HG02588 (cell line): ENCODE measurements around the gene NPHP4.

Experiments used
- ATAC-seq: cut with Tn5 transposase; IDR thresholded peaks from one replicate; pipeline ENCODE4 v1.9.1; 2021; ENCODE audit warnings: mild to moderate bottlenecking, moderate library complexity; ENCODE audit not compliant: unreplicated experiment

NPHP4 gene

DNA sequence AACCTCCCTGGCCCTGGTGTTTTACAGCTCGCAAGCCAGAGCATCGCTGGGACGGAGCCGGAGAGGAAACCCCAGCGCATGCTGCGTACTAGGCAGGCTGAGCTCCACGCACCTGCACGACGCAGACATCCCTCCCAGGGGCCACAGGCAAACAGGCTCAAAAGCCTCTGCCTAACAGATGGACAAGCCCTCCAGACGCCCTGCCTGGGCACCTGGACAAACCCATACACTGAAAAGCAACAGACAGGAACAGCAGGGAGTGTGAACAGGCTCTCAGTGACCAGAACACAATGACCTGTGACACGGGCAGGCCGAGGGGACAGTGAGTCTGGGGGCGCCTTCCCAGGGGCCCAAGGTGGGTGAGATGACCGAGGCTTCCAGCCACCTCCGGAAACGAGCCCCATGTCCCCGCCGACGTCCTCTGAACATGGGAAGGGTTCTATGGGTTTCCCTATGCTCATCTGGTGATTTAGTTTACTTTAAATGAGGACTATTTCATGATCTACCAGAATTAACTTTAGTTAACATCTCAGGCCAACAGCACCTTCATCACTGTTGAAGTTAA lies 40.3 kb downstream of the NPHP4 start:
- ATAC-seq: no peak

DNA sequence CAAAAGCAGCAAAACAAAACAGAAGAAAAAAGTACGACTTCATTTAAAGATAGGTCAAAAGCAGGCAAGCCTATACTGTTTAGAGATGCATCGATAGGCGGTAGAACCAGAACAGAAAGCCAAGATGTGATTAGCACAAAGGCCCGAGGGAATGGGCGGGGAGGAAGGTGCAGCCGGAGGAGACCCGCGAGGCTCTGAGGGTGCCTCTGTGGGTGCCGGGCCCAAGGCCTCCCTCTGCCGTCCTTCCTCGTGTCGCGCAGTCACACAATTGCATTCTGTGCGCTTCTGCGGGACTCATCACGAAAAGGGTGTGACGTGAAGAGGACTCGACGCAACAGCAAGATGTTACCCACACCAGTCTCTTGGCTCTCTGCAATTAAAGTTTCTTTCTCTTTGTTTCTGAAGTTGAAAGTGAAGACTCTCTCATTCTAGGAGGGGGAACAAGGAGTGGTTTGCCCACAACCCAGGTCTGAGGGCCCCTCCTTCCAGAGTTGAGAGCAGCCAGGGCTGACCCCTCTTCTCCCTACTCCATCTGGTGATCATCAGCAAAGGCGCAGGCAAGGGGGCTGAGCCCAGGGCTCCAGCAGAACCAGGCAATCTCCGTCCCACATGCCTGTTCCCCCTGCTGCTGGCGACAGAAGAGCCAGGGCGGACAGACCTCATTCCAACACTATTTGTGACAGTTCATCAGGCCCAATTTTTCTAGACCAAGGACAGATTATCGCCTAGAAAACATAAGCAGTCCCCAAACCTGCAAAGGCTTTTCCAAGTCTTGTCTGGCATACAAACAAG lies 41.0 kb downstream of the NPHP4 start:
- no peak for ATAC-seq

DNA sequence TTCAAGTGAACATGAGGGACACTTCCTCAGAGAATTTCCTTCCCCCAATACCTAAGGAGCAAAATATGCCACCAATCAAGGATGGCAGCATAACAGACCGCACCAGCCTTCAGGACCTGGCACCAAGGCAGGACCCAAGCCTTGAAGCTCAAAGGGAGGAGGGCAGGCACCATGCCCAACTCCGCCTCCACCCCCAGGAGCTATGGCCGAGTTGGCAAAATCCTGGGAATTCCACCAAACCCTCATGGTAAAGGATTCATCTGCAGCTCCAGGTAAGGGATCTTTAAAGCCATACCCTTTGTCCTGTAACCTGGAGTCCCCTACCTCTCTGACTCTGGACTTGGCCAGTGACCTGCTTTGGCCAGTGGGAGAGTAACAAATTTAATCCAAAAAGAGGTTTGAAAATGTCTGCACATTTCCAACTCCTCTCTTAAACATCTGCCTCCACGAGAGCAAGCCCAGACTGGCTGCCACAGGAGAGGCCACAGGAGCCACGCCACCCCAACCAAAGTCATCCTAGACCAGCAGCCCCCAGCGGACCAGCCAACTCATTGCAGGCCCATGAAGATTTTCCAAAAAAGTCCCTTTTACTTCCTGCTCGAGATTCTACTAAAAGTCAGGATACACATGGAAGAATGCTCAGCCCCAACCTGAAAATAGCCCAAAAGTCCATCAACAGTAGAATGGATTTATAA lies 41.9 kb downstream of the NPHP4 start:
- ATAC-seq: no peak

DNA sequence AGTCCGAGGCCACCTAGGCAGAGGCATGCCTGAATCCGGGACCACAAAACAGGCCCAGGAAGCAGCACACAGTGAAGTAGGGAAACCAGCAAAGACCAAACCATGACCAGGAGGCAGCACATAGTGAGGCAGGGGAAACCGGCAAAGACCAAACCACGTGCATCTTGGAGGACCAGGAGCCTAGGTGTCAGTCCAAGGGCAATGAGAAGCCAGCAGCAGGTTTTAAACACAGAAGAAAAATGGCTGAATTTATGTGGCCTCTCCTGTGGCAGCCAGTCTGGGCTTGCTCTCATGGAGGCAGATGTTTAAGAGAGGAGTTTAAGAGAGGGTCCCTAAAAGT lies 42.5 kb downstream of the NPHP4 start:
- no peak for ATAC-seq

DNA sequence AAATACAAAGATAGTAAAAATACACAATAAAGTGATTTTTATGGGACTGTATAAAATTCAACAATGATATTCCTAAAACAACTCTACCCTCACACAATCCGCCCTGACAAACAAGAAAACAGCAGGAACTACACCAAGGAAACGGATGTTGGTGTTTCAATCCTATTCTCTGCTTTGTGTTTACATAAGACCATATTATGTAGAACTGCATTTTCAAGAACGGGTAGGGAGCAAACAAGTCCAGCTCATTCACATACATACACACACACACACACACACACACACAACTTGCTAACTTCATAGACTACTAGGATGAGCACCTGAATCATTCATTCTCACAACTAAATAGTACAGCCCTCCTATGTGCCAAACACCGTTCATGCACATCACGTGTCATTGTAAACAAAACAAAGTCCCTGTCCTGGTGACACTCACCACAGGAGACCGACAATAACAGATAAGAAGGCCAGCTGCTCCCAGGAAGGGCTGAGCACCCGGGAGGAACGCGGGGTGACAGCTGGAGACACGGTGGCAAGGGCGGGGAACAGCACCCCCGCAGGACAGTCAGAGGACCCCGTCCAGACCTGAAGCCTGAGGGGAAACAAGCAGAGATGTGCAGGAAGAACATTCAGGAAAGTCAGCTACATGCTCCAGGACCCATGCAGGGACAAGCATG lies 43.0 kb downstream of the NPHP4 start:
- no peak for ATAC-seq

DNA sequence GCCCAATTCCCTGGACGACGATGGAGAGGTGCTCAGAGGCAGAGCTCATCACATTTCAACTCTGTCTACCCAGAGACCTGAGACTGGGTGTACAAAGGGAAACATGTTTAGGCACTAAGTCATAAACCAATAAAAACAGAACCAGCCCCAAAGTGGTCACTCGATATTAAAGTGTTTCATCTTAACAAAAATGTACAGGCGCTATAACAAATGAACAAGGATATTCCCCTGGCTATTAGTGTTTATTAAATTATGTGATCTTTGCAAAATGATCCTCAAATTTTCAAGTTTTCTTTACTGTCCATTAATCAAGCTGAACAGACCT lies 43.6 kb downstream of the NPHP4 start:
- ATAC-seq: no peak

DNA sequence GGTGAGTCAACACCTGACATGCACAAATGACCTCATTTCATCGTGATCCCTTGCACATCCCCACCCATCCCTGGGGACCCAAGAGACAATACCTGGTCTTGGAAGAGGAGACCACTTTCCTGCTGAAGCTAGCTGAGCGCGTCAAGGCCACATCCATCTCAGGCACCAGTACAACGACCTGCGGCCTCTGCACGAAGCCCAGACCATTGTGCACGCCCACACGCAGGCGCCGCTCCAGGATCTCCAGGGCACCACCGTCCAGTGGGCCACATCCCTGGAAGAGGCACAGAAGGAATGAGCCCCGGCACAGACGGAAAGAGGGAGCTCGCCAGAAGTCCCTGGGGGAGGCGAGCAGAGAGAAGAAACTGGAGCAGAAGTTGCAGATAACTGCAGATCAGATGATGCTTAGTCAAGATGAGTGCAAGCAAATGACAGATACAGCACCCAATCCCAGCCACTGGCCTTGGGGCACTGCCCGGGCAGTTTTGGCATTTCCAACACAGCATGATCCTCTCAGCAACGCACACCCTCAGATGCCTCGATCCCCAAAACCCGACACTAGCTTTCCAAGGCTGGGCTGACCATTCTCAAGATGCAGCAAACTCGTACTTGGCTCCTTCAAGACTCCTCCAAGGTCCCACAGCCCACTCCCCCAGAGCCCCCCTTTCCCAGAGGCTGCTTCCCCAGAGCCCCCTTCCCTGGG lies 44.1 kb downstream of the NPHP4 start:
- ATAC-seq: no peak

DNA sequence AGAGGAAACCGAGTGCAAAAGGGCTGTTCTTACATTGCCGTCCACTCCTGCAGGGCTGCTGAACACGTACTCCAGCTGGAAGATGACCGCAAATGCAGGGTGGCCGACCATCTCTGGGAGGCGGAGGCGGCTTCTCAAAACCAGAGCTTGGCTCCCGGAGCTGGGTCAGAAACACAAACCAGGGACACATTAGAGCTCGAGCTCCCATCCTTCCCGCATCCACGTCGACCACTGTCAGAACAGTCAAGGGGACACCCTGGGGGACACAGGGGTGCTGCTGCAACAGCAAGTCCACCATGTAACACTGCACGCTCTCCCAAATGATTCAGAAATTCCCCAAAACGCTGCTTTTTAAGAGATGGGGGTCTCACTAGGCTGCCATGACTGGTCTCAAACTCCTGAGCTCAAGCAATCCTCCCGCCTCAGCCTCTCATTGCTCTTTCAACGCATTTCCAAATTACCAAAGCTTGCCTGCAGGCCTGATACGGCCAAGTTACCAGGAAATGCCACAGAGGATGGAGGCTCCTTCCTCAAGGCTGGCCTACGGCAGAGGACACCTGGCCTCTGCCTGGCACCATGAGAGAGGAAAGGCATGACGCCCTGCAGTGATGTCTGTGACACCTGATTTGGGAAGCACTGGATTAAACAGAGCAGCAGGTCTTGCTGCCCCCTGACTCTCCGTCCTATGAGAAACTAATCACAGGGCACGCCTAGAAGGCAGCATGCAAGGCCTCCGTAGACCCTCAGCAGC lies 45.0 kb downstream of the NPHP4 start:
- ATAC-seq: no peak

DNA sequence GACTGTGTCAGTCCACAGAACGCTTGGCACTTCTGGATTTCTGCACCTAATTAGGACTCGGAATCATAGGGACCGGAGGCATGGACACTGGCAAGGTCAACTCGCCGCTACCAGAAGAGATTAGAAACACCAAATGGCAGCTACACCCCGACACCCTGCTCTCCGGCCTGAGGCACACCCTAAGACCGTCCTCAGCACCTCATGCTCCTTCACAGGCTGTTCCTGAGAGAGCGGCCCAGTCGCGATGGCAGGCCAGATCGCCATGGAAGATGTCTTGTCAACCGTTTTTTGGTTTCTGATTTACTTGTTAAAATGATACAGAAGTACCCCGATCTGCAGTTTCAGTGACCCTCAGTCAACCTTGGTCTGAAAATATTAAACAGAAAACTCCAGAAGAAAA lies 46.8 kb downstream of the NPHP4 start:
- no peak for ATAC-seq

DNA sequence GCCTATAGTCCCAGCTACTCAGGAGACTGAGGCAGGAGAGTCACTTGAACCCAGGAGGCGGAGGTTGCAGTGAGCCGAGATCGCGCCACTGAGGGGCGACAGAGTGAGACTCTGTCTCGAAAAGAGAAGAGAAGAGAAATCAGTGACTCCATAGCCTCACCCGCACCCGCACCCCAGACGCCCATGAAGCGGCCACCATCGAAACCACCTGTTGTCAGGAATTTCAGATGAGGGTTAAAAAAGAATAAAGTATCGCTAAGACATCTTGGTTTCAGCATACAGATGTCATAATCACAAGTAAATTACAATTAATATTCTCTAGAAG lies 47.4 kb downstream of the NPHP4 start:
- ATAC-seq: no peak

DNA sequence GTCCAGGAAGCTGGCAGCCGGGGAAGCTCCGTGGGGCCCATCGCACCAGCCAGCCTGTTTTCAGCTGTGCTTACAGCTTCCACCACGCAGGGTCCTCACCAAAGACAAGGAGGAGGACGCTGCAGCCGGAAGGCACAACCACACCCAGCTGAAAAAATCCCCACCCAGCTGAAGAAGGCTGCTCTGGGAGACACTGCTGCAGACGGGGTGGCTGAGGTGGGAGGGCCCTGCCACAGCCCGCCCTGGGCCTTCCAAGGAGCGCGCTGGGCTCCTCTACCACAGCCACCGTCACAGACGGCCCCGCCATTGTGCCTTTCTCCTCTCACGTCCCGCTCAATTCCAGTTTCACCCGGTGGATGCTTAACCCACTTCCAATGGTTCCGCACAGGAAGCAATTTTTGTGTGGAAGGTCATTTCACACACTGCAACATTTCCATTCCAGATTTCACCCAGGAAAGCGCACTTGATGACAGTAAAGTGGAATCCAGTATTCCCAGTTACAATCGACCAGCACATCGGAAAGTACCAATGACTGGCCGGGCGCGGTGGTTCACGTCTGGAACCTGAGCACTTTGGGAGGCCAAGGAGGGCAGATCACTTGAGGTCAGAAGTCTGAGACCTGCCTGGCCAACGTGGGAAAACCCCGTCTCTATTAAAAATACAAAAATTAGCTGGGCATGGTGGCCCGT lies 47.9 kb downstream of the NPHP4 start:
- no peak for ATAC-seq

DNA sequence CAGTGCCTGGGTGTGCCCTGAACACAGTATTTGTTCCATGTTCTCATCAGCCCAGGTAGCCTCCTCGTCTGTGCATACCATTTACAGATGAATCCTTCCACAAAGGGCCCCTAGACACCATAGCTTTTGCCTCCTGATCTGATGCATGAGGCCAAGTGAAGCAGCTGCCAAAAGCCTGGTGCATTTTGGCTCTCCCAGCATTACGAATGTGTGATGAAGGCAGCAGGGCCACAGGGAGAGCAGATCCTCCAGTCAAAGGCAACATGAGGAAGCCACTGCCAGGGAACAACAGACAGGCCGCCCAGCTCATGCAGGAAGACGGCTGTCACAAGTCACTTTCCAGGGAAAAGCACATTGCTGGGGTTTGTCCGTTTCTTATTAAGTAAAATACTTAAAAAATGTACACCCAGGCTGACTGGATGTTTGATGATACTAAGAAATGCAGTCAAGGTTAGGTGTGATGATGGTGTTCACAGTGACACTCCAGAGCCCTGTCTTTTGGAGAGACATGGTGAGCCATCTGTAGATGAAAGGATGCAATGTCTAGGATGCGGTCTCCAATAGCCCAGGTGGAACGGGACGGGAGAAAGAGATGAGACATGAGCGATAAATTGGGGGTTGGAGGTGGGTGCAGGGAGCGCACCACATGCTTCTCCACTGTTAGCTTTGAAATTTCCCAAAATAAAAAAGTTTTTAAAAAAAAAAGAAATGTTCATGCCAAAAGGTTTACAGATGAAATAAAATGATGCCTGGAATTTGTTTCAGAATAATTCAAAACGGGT lies 48.7 kb downstream of the NPHP4 start:
- no peak for ATAC-seq

DNA sequence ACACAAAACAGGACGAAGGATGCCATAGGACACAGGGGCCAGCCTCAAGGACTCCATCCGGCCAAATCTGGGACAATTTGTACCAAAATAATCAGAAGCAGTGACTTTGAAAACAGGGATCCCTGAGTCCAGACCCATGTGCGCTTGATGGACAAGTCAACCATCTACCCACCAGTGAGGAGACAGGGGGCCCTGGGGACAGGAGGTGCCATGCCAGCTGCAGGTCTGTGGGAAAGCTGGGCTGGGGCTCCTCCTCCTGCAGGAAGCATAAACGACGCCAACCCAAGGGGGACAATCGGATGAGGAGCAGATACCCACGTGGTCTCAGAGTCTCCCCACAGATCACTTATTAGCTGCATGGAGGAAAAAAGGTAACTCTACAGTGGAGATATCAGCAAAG lies 50.6 kb downstream of the NPHP4 start:
- no peak for ATAC-seq

DNA sequence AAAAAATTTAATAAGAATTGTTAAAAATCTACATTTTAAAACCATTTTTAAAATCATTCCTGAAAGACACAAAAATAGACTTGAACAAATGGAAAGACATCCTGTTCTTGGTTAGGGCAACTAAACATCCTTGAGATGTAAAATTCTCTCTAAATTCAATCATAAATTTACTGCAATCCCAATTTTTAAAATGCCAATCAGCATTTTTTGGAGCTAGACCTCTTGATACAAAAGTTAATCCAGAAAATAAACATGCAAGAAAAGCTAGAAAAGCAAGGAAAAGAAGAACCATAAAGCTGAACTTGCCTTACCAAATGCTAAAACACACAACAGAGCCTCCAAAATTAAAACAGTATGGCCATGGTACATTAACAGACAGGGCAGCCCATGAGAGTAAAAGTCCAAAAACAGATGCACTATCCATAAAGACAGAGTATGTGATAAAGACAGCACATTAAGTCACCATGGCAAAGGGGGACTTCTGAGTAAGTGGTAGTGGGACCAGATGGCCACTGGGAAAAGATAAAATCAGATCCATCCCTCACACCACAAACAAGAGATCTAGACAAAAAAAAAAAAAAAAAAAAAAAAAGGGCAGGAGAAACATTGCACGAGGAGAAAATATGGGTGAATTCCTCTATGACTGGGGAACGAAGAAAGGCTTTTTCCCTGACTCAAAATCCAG lies 51.4 kb downstream of the NPHP4 start:
- no peak for ATAC-seq

DNA sequence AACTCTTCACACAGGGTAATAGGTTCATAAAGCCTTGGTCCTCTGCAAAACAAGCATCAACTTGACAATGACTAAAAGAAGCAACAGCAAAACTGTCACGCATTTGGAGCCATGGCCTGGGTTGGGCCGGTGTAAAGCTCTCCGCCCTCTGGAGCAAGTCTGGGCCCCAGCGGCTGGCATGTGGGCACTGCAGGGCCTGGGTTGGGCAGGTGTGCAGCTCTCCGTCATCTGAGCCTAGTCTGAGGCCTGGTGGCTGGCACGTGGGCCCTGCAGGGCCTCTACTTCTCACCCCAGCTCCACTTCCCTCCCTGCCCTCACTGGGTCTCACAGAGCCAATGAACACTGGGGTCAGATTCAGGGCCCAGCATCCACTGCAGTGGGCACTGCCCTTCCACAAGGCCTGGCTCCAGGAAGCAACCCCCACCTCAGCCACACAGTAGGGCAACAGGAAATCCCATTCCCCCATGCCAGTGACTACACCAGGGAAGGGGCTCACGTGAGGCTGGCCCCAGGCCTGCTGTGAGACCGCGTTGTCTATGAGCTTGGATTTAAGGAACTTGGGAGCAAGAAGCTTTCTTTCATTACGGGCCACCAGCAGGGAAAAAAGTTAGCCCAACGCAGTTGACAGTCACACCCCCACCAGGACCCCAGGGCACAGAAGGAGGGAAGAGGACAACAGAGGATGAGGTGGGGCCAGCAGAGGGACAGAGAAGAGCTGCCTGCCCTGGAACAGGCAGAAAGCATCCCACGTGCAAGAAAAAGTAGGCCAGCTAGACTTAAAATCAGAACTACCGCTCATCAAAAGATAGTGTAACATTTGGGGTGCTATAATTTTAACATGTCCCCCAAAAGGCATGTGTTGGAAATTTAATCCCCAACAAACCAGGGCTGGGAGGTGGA lies 52.7 kb downstream of the NPHP4 start:
- ATAC-seq: no peak

DNA sequence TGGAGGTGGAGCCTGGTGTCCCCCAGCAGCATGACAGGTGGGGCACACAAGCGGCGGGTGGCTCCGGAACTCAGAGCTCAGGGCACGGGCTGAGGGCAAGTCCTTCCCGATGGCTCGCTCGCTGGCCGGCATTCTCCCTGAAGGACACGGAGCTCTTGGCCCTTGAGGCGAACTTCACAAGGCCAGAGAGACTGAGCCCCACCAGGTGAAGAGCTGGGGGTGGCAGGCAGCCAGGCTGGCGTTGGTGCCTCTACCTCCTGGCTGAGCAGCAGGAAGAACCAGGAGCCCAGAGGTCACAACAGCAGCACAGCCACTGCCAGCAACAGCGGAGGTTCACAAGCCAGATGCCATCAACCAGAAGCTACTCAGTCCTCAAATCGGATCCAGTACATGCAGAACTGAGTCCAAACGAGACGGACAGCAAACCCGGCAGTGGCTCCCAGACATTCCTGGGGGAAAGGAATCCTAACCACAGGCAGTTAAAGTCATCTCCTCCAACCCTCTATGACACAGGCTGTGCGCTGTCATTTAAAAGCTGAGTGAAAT lies 54.1 kb downstream of the NPHP4 start:
- ATAC-seq: no peak

DNA sequence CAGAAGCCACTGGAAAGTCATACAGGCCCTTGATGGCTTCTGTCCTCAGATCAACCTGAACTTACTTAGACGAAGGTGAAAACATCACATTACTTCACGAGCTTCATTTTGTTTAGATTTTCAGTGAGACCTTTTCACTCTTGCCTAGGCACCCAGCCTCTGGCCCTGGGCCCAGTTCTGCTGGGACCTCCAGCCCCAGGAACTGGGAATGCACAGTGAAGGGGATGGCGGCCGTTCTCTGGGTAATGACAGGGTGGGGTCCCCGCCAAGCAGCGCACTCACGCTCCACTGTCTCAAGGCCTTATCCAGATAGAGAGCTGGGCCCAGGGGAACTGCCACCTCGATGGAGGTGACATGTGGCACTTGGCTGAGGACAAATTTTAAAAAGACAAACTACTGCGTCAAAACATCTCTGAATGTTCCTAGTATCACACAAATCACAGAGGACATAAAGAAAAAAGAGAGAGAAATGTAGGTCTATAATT lies 54.8 kb downstream of the NPHP4 start:
- ATAC-seq: no peak
